Heart left ventricle (tissue), 13 donors: ENCODE results near the gene CD164L2.

ENCODE experiments used
- POLR2A ChIP-seq, 2 donors: fragments of 450-650 bp; IDR thresholded peaks; one replicate each; pipeline ENCODE4 v1.6.1; 2017; ENCODE audit warnings: antibody characterized with exemption in 2 of 2, mild to moderate bottlenecking in 2 of 2, moderate library complexity in 2 of 2
- TF ChIP-seq, protein P1 (sequence below), 12 donors: fragments of 200-600 bp; sonication (generic) in 4 of 12; IDR thresholded peaks; one replicate each; pipeline versions ENCODE4 v1.5.0 to v1.8.0; 2018 to 2022; ENCODE audit warnings: antibody characterized with exemption in 12 of 12, mild to moderate bottlenecking in 5 of 12
- donor health status: ischemic (EF 13 %, LVEDD 7.1; RV severe dilation, severe dysfunction).
- donor health status: DM: no; HTN: yes; CAD: no.
- donor health status: DM: no; HTN: no; CAD: no.
- donor health status: ischemic (EF 25% LVEDD 6.9; RV normal size, moderate dysfunction).
- donor health status: ischemic (EF 25% LVEDD 5.7; RV mildly dilated, moderate dysfunction).
- donor health status: ischemic (EF 35%, LVEDD 5.7; RV mildly dilated, moderate dysfunction).
- donor health status: nonischemic (EF 11% LVEDD 7.7; RV severe dilation, severe dysfunction).
- donor health status: DM: yes; HTN: yes; CAD: no.
- donor health status: PGD.
- donor health status: ischemic (EF 29% LVEDD 5.4; RV normal size, mild dysfunction).
- donor health status: nonischemic (EF 23%, LVEDD 6.1; RV moderate dilation, normal function).

- TF ChIP-seq, protein P1, sequence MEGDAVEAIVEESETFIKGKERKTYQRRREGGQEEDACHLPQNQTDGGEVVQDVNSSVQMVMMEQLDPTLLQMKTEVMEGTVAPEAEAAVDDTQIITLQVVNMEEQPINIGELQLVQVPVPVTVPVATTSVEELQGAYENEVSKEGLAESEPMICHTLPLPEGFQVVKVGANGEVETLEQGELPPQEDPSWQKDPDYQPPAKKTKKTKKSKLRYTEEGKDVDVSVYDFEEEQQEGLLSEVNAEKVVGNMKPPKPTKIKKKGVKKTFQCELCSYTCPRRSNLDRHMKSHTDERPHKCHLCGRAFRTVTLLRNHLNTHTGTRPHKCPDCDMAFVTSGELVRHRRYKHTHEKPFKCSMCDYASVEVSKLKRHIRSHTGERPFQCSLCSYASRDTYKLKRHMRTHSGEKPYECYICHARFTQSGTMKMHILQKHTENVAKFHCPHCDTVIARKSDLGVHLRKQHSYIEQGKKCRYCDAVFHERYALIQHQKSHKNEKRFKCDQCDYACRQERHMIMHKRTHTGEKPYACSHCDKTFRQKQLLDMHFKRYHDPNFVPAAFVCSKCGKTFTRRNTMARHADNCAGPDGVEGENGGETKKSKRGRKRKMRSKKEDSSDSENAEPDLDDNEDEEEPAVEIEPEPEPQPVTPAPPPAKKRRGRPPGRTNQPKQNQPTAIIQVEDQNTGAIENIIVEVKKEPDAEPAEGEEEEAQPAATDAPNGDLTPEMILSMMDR (IDR thresholded peaks at IDR 0.05): no peak
- TF ChIP-seq POLR2A (IDR thresholded peaks at IDR 0.05): no peak
Observed at GRCh38 chr1:27348861-27349783, 34.0 kb downstream of the CD164L2 start.
